Thyroid gland (tissue), 4 donors: ENCODE results near the gene KCNH6. TPM values are rescaled to one million over a fixed set of nuclear protein-coding genes. Genes with fewer than 3 reads are reported as not detected.

Experiments
- DNase-seq, 2 donors: peaks; one replicate each; pipeline ENCODE4 v3.0.0-alpha.2; 2019
- H3K27ac ChIP-seq, 3 donors: fragments of 200-600 bp; sonication (generic); 1 replicate in 2 of 3; 2 replicates in 1 of 3; pipeline ENCODE4 v1.5.1; 2016 to 2019; ENCODE audit warnings: mild to moderate bottlenecking in 1 of 3, moderate library complexity in 1 of 3
- H3K27me3 ChIP-seq: fragments of 200-600 bp; sonication (generic); one replicate; pipeline ENCODE4 v1.5.1; 2019
- H3K36me3 ChIP-seq, 2 donors: fragments of 200-600 bp; sonication (generic); one replicate each; pipeline ENCODE4 v1.5.1; 2016 to 2019
- H3K4me1 ChIP-seq, 2 donors: fragments of 200-600 bp; sonication (generic); one replicate each; pipeline ENCODE4 v1.5.1; 2017 to 2019
- H3K4me3 ChIP-seq, 3 donors: fragments of 200-600 bp; sonication (generic); replicated peaks in 1 of 3; 1 replicate in 2 of 3; 2 replicates in 1 of 3; pipeline ENCODE4 v1.5.1; 2016; ENCODE audit warnings: mild to moderate bottlenecking in 1 of 3
- H3K9me3 ChIP-seq: fragments of 200-600 bp; sonication (generic); one replicate; pipeline ENCODE4 v1.5.1; 2017
- CTCF ChIP-seq, 6 experiments: fragments of 200-600 bp in 3 of 6; fragments of 450-650 bp in 3 of 6; sonication (generic) in 3 of 6; IDR thresholded peaks; one replicate each; pipeline ENCODE4 v1.5.1; 2016 to 2019; ENCODE audit warnings: antibody characterized with exemption in 6 of 6, mild to moderate bottlenecking in 2 of 6, inconsistent platforms in 1 of 6, moderate library complexity in 1 of 6
- POLR2A ChIP-seq, 2 donors: fragments of 450-650 bp; IDR thresholded peaks; one replicate each; pipeline ENCODE4 v1.6.1; 2017; ENCODE audit warnings: antibody characterized with exemption in 2 of 2, mild to moderate bottlenecking in 2 of 2, moderate library complexity in 1 of 2
- WGBS, 2 donors: methylation state at CpG; one replicate each; pipeline ENCODE4 v1.1.5; 2017; 5-methylcytosine and 5-hydroxymethylcytosine counted together
- intact Hi-C: fragments of 100-400 bp; cut with DNase I; formaldehyde crosslinking; loops from one replicate; pipeline ENCODE4 v1.15.1; 2023
- total RNA-seq, 4 donors: library from RNA; depleted of rRNA; stranded (reverse); fragments of >200 nt; gene quantifications; one replicate each; pipeline ENCODE4 v1.2.3, GENCODE V29; 2016

KCNH6 gene
- total RNA-seq, 4 donors from 2014 or later: 0.67 TPM; not detected in 3

- no peaks in the 10 kb centered on the region for H3K27me3 ChIP-seq
- no peak for DNase-seq
- H3K4me3 ChIP-seq: no peak overlapping the region
- 68 to 80% methylated on average over 13 of the region's 13 CpGs for WGBS, 2 donors
- no peak overlapping the region for H3K27ac ChIP-seq
- TF ChIP-seq CTCF (IDR thresholded peaks at IDR 0.05) (no peak), POLR2A (IDR thresholded peaks at IDR 0.05) (no peak)
- no peaks in the 10 kb centered on the region for H3K36me3 ChIP-seq
- no peaks in the 10 kb centered on the region for H3K9me3 ChIP-seq
- intact Hi-C loops: no loop called here
- peaks cover 0 to 5% of the 10 kb centered on the region in 2 donors for H3K4me1 ChIP-seq
Measured at GRCh38 chr17:63534816-63535455, 11.8 kb downstream of the KCNH6 start.

GRCh38 chr17:63535640-63536039 lies 12.5 kb downstream of the KCNH6 start:
- no peak for TF ChIP-seq POLR2A (IDR thresholded peaks at IDR 0.05)
- no peak for TF ChIP-seq CTCF (IDR thresholded peaks at IDR 0.05)
- intact Hi-C loops: no loop called here
- no peak overlapping the region for H3K27ac ChIP-seq
- H3K4me3 ChIP-seq: no peak overlapping the region
- H3K4me1 ChIP-seq: peaks cover 0 to 5% of the 10 kb centered on the region in 2 donors
- no peaks in the 10 kb centered on the region for H3K27me3 ChIP-seq
- no peak for DNase-seq
- 95 to 96% methylated on average over 19 to 24 of the region's 24 CpGs for WGBS, 2 donors
- no peaks in the 10 kb centered on the region for H3K9me3 ChIP-seq
- no peaks in the 10 kb centered on the region for H3K36me3 ChIP-seq

GRCh38 chr17:63537001-63537400 lies 13.8 kb downstream of the KCNH6 start:
- peaks cover 0 to 5% of the 10 kb centered on the region in 2 donors for H3K4me1 ChIP-seq
- H3K27ac ChIP-seq: no peak overlapping the region
- intact Hi-C loops: no loop called here
- 90 to 94% methylated on average over 4 of the region's 4 CpGs for WGBS, 2 donors
- no peak overlapping the region for H3K4me3 ChIP-seq
- H3K27me3 ChIP-seq: no peaks in the 10 kb centered on the region
- no peaks in the 10 kb centered on the region for H3K9me3 ChIP-seq
- DNase-seq: no peak
- no peaks in the 10 kb centered on the region for H3K36me3 ChIP-seq
- TF ChIP-seq CTCF (IDR thresholded peaks at IDR 0.05) (no peak), POLR2A (IDR thresholded peaks at IDR 0.05) (no peak)

GRCh38 chr17:63537991-63538692 lies 15.0 kb downstream of the KCNH6 start:
- no peak overlapping the region for H3K27ac ChIP-seq
- H3K36me3 ChIP-seq: no peaks in the 10 kb centered on the region
- TF ChIP-seq CTCF (IDR thresholded peaks at IDR 0.05) (no peak), POLR2A (IDR thresholded peaks at IDR 0.05) (no peak)
- peaks cover 0 to 5% of the 10 kb centered on the region in 2 donors for H3K4me1 ChIP-seq
- DNase-seq: peak; percentile 11 to 16
- intact Hi-C loops: no loop called here
- H3K4me3 ChIP-seq: no peak overlapping the region
- H3K9me3 ChIP-seq: no peaks in the 10 kb centered on the region
- 8 to 10% methylated on average over 2 to 28 of the region's 62 CpGs for WGBS, 2 donors
- H3K27me3 ChIP-seq: no peaks in the 10 kb centered on the region
